ENCODE measurements around the gene SLC6A18. TPM values are rescaled to one million over a fixed set of nuclear protein-coding genes. Genes with fewer than 3 reads are reported as not detected.
A peak's percentile ranks its signal among the peaks of the same experiment; 100 is the strongest.

The SLC6A18 gene
- total RNA-seq, 2 donors from 2014 or later = not detected

GRCh38 chr5:1208221-1208742 is 16.9 kb upstream of the SLC6A18 start:
- intact Hi-C loops (cut with DNase I) = loop anchor here (5.0 kb wide), 1 partner anchor 36 kb away; no protein-coding TSS in a partner anchor
- TF ChIP-seq CTCF (IDR thresholded peaks at IDR 0.05) (no peak), POLR2A (IDR thresholded peaks at IDR 0.05) (no peak)
- no peak for ATAC-seq
- Histone ChIP-seq H3K36me3 (replicated peaks in 1 of 2; ENCODE audit: insufficient read depth in 1 of 2, low read depth in 2 of 2) (no peaks in the 10 kb centered on the region), H3K27ac (no peak overlapping the region), H3K4me1 (peaks cover 14% of the 10 kb centered on the region), H3K27me3 (no peaks in the 10 kb centered on the region), H3K9me3 (no peaks in the 10 kb centered on the region), H3K4me3 (no peak overlapping the region)
- no peak for DNase-seq
- 73 to 80% methylated on average over 12 to 17 of the region's 17 CpGs for WGBS, 2 donors

GRCh38 chr5:1208743-1209488 is 16.3 kb upstream of the SLC6A18 start:
- no peak for DNase-seq
- WGBS, 2 donors = 81 to 82% methylated on average over 7 to 22 of the region's 24 CpGs
- intact Hi-C loops (cut with DNase I) = loop anchor here (5.0 kb wide), 1 partner anchor 37 kb away; no protein-coding TSS in a partner anchor
- no peak for ATAC-seq
- no peaks in the 10 kb centered on the region for H3K9me3 ChIP-seq
- peaks cover 14% of the 10 kb centered on the region for H3K4me1 ChIP-seq
- no peaks in the 10 kb centered on the region for H3K27me3 ChIP-seq
- no peak overlapping the region for H3K27ac ChIP-seq
- TF ChIP-seq POLR2A (IDR thresholded peaks at IDR 0.05) = no peak
- TF ChIP-seq CTCF (IDR thresholded peaks at IDR 0.05) = peak in 3 of 7 experiments; percentile 19 to 25 (median 24)
- no peak overlapping the region for H3K4me3 ChIP-seq
- no peaks in the 10 kb centered on the region for H3K36me3 ChIP-seq (replicated peaks in 1 of 2; ENCODE audit: insufficient read depth in 1 of 2, low read depth in 2 of 2)

- WGBS, 2 donors = 74% methylated on average over 2 of the region's 2 CpGs
- Histone ChIP-seq H3K27me3 (no peaks in the 10 kb centered on the region), H3K4me3 (no peak overlapping the region), H3K27ac (no peak overlapping the region), H3K4me1 (peaks cover 9% of the 10 kb centered on the region), H3K9me3 (no peaks in the 10 kb centered on the region), H3K36me3 (replicated peaks in 1 of 2; ENCODE audit: insufficient read depth in 1 of 2, low read depth in 2 of 2) (no peaks in the 10 kb centered on the region)
- no peak for ATAC-seq
- intact Hi-C loops (cut with DNase I) = loop anchor here (5.0 kb wide), 1 partner anchor 37 kb away; no protein-coding TSS in a partner anchor
- DNase-seq = no peak
- TF ChIP-seq POLR2A (IDR thresholded peaks at IDR 0.05) = no peak
- no peak for TF ChIP-seq CTCF (IDR thresholded peaks at IDR 0.05)
Measured at GRCh38 chr5:1209489-1209852, 15.7 kb upstream of the SLC6A18 start.

GRCh38 chr5:1209896-1210776 is 15.0 kb upstream of the SLC6A18 start:
- Histone ChIP-seq H3K4me1 (peaks cover 3% of the 10 kb centered on the region), H3K36me3 (replicated peaks in 1 of 2; ENCODE audit: insufficient read depth in 1 of 2, low read depth in 2 of 2) (no peaks in the 10 kb centered on the region), H3K9me3 (no peaks in the 10 kb centered on the region), H3K27ac (no peak overlapping the region), H3K4me3 (no peak overlapping the region), H3K27me3 (no peaks in the 10 kb centered on the region)
- 55 to 80% methylated on average over 13 to 21 of the region's 21 CpGs for WGBS, 2 donors
- TF ChIP-seq POLR2A (IDR thresholded peaks at IDR 0.05) (no peak), CTCF (IDR thresholded peaks at IDR 0.05) (no peak)
- DNase-seq (no peak), ATAC-seq (no peak)
- intact Hi-C loops (cut with DNase I) = loop anchor here (5.0 kb wide), 1 partner anchor 38 kb away; no protein-coding TSS in a partner anchor
